Colon (tissue), 2 donors: ENCODE results near the gene IL1F10.
"Not testable (repeated sequence)": the region's sequence is repeated elsewhere in the genome, so short reads cannot be mapped to it uniquely, and the experiment has no call there.

ENCODE experiments used
- FAIRE-seq: peaks from 2 replicates; lab custom pipeline; 2012; peaks lifted over from hg19 to GRCh38; lab: Jason Lieb, UNC
- donor health status: control.
- donor health status: control.

The IL1F10 gene

DNA sequence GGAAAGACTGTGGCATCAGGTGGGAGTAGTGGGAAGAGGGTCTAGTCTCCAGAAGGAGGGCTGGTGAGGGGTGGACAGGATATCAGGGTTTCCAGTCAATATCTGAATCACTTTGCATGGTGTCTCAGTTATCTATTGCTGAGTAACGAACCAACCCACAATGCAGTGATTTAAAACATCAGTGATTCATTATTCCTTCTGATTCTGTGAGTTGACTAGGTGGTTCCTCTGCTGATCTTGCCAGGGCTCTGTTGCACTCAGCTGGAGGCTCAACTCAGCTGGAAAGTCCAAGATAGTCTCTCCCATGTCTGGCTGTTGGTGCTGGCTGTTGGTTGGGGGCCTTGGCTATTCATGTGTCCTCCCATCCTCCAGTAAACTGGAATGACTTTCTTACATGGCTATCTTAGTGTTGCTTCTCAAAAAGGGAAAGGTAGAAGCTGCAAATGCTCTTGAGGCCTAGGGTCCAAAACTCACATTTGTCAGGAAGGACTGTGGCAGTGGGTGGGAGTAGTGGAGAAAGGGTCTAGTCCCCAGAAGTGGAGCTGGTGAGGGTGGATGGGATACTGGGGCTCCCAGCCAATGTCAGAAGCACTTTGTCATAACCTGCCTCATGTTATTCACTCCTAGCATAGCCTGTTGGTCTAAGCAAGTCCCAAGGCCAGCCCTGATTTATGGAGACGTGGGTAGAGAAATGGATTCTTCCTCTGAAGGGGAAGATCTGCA is 13.9 kb downstream of the IL1F10 start:
- no peak for FAIRE-seq

DNA sequence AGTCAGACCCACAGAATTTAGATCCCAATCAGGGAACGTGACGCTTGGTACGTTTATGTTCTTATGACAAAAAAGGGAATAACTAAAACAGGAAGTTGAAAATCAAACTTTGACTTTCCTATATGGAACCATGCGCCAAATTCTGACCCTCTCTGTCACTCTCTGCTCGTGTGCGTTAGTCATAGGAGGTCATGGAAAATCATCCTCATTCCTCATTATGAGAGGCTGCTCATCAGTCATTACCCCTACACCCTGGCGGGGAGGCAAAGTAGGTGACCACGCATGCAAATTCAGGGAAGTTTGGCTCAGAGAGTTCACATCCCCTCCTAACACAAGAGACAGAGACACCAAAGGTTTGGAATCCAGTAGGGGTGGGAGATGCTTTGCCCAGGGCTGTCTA is 15.5 kb downstream of the IL1F10 start:
- FAIRE-seq, result no peak

DNA sequence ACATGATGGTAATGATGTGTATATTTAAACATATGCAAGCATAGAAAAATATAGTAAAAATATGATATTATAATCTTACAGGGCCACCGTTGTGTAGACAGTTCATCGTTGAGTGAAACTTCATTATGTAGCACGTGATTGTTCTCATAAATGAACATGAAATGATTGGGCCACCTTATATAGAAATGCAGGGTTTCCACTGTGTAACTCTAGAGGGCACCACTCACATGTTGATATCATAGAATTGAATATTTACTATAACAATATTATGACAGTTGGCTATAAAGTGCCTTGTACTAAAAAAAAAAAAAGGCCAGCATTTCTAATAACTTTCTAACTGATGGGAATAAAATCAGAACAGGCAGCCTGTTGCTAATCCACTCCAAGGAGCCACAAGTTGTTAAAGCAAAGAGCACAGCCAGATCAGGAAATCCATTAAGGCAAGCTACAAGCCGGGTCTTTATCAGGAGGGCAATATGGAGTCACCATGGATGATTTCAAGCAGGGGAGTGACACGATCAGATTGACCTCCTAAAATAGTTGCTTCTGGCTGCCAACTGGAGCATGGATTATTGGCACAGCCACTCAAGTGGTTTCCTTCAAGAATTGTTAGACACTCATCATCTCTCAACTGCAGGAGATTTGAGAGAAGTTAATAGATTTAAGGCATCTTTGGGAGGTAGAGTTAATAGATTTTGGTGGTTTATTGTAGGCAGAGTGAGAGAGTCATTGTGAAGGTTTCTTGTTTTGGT is 16.7 kb downstream of the IL1F10 start:
- FAIRE-seq, result no peak

DNA sequence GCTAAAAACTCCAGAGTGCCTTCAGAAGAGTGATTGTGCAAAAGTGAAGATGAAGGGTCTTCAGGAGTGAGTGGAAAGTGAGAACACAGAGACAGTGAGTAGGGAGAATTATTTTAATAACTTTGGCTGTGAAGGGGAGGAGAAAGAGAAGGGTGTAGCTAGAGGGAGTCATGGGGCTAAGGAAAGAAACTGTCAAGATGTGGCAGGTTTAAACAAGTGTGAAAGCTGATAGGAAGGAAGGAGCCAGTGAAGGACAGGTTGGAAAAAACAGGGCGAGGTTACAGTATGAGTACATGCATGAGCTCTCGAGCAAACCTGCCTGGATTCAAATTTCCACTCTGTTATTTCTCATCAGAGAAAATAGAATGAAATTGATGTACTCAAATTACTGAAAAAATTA is 17.8 kb downstream of the IL1F10 start:
- no peak for FAIRE-seq

DNA sequence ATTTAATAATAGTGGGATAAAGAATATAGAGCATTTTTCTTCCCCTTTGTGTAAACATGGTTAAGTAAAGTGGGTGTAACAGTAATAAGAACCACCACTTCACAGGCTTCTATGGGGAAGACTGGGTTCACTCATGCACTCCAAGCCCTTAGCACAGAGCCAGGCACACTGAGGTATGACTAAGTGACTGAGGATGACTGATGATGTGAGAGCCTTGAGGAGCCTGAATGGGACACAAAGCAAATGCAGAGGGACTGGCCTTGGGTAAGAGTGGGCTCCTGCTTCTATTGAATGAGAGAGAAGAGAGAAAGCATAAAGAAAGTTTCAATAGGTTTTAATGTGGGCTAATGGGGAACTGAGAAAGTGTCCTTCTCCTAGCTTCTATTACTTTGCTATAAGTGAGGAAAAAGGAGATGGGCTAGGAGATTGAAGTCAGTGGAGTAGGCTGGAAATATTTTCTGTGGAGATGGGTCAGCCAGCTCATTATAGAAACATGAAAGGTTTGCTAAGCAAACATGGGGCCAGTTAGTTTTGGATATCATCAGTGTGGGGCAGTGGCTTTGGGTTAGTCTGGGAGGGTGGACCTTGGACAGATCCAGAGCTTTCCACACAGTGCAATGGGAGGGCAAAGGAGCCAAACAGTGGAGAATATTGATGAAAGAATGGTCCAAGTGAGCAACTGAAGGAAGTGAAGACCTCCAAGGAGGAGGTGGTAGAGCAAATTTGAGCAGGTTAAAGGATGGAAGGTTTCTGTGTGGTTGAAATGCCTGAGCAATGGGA is 20.6 kb downstream of the IL1F10 start:
- FAIRE-seq, result no peak

DNA sequence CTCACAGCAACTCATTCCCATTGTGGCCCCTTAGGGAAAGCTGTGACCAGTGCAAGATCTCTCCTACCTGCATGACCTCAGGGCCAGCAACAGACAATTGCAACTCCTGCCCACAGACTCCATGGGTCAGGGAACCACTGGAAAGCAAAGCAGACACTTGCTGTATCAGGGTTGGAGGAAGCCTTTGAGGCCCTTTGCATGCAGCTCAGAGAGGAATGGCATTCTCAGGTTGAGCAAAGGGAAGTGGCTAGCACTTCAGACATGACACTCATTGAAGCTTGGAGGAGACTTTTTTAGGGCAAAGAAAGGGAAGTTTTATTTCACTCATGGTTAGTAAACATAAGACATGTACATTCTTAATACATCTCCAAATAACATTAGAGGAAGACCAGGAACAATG is 22.1 kb downstream of the IL1F10 start:
- no peak for FAIRE-seq

DNA sequence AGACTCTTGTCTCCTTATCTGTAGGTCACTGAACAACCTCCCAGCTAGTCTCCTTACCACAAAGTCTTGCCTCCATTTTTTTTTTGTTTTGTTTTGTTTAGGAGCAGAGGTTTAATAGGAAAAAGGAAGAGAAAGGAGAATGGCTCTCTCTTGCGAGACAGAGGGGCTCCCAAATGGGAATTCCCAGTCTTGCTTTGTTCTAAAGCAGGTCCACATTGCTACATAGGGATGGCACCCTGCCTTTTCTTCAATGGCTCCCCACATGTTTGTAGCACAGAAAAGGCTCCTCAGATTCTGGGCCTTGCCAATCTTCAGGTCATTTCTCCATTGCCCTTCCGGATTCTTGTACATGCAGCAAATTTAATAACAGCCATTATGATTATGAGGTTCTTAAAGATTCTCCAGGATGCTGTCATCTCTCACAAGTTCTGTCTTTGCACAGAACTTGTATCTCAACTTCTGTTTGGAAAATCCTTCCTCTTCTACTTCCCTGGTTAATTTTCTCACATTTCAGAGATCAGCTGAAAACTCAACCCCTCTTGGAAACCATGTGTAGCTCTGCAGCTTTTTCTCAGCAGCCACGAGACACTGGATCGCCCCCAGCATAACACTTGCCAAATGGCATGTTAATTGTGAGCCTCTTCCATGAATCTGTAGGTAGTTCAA is 23.6 kb downstream of the IL1F10 start:
- FAIRE-seq, result no peak

DNA sequence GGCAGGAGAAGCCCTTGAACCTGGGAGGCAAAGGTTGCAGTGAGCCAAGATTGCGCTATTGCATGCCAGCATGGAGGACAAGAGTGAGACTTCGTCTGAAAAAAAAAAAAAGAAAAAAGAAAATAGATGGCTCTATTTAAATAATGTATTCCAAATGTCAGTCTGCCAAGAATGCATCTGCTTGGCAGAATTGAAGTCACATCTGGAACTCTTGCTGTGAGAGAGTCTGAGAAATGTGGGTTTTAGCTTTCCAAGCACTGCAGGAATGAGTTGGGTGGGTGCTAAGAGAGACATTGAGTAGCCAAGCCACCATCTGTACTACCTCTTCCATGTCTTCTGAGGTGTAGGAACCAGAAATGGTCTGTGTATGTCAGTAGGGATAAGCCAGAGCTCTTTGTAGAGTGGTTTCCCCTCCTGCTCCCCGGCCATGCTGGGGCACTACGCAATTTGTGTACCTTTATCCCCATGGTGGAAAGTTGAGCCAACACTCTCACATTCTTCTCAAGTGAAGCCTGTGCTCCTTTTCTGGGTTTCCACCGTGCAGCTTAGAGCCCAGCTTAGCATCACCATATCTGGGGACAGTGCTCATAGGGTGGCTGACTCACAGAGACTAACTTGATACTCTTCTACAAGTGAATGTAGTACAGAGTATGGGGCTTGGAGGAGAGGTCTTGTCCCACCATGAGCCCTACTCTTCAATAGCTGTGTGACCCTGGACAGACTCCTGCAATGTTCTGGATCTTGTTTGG is 25.3 kb downstream of the IL1F10 start:
- FAIRE-seq, result no peak

DNA sequence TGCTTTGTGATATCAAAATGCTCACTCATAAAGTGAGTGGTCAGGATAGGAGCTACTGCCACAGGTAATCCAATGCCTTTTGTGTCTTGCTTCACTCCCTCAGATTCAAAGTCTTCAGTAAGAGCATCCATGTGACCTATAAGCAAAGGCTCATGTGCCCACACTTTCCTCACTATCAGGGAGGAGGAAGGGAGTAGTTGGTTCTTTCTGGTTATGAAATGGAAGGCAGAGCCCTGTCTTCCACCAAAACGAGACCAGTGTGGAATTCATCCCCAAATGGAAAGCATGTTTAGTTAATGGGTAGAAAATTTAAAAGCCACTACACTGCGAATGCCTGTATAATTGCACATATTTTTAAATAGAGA is 25.8 kb downstream of the IL1F10 start:
- FAIRE-seq, result no peak

DNA sequence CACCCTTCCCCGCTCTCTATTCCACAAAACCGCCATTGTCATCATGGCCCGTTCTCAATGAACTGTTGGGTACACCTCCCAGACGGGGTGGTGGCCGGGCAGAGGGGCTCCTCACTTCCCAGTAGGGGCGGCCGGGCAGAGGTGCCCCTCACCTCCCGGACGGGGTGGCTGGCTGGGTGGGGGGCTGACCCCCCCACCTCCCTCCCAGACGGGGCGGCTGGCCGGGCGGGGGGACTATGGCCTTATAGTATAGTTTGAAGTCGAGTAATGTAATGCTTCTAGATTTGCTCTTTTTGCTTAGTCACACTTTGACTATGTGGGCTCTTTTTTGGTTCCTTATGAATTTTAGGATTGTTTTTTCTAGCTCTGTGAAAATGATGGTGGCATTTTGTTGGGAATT is 28.5 kb downstream of the IL1F10 start:
- FAIRE-seq, result not testable (repeated sequence)

DNA sequence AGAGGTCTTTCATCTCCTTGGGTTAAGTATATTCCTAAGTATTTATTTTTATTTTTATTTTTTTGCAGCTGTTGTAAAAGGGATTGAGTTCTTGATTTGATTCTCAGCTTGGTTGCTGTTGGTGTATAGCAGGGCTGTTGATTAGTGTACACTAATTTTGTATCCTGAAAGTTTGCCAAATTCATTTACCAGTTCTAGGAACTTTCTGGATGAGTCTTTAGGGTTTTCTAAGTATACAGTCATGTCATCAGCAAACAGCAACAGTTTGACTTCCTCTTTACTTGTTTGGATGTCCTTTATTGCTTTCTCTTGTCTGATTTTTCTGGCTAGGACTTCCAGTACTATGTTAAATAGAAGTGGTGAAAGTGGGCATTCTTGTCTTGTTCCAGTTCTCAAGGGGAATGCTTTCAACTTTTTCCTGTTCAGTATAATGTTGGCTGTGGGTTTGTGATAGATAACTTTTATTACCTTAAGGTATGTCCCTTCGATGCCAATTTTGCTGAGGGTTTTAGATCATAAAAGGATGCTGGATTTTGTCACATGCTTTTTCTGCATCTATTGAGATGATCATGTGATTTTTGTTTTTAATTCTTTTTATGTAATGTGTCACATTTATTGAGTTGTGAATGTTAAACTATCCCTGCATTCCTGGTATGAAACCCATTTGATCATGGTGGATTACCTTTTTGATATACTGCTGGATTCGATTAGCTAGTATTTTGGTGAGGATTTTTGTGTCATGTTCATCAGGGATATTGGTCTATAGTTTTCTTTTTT is 29.3 kb downstream of the IL1F10 start:
- not testable (repeated sequence) for FAIRE-seq

DNA sequence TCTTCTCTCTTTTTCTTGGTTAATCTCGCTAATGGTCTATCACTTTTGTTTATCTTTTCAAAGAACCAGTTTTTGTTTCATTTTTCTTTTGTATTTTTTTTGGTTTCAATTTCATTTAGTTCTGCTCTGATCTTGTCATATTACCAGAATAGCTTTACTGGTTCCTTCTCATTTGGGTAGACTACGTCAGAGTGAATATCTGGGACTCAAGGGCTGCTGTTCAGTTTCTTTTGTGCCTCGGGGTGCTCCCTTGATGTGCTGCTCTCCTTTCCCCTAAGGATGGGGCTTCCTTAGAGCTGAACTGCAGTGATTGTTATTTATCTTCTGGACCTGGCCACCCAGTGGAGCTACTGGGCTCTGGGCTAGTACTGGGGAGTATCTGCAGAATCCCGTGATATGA is 30.3 kb downstream of the IL1F10 start:
- no peak for FAIRE-seq

DNA sequence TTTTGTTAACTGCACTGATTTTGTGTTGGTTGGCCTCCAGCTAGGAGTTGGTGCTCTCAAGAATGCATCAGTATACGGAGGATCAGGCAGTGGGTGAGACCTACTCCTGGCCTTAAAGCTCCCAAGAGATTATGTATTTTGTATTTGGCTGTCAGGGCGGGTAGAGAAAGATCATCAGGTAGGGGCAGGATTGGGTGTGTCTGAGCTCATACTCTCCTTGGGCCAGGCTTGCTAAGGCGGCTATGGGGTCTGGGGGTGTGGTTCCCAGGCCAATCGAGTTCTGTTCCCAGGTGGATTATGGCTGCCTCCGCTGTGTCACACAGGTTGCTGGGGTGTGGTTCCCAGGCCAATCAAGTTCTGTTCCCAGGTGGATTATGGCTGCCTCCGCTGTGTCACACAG is 30.8 kb downstream of the IL1F10 start:
- no peak for FAIRE-seq

DNA sequence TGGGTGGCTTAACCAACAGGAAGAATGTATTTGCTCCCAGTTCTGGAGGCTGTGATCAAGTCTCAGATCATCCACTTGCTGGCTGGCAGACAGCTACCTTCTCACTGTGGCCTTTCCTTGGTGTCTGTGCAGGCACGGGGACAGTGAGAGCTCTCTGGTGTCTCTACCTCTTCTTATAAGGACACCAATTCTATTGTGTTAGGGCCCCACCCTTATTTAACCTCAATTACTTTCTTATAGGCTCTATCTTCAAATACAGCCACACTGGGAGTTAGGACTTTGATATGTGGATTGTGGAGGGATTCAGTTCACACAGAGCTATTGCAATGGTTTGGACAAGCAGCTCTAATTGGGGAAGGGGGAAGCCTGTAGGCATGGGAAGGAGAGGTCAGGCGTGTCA is 34.4 kb downstream of the IL1F10 start:
- no peak for FAIRE-seq

DNA sequence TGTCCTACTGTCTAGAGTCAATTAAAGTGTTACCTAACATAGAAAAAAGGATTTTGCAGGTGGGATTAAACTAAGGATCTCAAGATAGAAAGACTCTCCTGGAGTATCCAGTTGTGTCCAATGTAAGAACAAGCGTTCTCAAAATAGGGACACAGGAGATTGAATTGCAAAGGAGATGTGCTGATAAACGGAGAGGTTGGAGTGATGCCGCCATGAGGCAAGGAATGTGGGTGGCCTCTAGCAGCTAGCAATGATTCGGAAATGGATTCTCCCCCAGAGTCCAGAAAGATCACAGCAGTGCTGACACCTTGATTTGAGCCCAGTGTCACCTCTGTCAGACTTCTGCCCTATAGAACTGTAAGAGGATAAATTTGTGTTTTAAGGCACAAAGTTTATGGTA is 35.5 kb downstream of the IL1F10 start:
- FAIRE-seq, result no peak

DNA sequence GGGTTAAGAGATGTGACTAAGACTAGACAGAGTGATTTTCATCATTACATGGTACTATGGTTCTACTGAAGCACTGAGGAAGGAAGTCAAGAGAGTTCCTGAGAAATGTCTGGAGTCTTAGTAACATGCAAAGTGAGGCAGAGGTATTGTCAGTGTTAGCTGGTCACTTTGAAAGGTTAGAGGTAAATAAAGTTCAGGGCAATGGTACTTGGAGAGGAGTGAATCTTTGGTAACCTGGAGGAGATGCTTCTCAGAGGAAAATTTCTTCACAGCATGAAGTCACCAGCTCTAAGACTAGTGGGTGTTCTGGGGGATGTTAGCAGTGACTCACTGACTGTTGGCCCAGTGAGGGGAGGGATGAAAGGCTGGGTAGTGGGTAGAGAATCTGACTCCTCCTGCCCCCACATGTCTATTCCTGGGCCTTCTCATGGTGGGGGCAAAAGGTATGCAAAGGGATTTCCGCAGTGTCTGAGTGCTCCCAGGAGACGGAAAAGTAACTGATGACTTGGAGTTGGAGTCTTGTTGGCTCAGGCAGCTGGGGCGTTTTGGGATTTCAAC is 36.4 kb downstream of the IL1F10 start:
- FAIRE-seq, result no peak

DNA sequence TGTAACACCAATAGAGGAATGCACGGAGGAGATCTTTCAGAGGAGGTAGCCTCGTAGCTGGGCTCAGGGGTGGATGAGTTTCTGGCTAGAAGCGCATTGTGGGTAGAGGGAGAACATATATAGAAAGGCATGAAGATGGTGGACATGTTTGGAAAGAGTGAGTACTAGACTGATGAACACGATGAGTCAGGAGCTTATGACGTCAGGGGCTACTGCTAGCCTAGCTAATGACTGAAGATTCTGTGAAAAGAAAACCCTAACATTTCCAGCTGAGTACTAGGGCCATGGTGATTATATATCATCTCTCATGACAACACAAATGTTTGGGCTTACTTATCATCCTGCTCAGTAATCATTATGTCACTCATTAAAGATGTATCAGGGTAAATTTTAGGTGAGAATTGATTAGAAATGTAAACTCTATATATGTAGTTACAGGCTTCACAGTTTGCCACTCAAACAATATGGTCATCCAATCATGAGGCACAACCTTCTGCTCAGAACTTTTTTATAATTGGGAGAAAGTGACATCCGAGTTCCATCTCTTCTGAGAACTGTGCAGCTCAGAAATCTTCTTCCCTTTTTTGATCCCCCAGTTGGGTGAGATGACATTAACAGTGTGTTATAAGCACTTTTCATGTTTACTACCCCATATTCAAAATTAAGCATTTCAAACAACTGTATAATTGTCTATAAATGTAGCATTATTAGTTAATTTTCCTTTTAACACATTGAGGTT is 37.4 kb downstream of the IL1F10 start:
- no peak for FAIRE-seq

DNA sequence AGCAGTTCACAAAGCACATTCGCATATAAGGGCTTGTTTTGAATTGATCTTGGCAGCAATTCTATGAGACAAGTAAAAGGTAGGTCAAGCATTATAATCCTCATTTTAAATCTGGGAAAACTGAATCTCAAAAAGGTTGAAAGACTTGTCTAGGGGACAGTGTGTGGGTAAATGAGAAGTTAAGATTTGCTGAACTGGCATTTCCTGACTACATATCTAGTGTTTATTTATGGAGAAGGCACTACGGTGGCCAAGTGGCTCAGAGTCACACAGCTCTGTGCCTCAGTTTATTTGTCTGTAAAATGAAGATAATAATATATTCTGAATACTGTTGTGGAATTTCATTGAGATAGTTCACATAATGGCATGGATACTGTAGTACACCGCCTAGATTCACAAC is 43.4 kb downstream of the IL1F10 start:
- FAIRE-seq, result no peak

DNA sequence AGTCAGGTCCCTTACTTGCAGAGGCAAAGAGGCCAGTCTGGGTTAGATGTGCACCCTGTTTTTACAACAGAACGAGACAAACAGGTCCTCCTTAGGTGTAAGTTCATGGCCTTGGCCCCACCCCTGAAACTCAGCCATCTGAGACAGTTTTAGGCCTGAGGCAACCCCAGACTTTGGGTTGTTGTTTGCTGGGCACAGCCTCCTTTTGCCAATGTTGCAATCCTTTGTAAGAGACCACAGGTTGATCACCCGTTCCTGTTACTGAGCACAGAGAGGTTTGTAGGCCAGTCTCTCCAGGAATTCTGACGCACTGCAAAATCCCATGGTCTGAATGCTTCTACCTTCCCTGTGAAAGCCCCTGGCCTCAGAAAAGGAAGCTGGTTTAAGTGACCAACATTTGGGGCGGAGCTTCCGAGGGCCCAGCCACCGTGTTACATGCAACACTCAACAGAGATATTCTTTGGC is 44.1 kb downstream of the IL1F10 start:
- no peak for FAIRE-seq

DNA sequence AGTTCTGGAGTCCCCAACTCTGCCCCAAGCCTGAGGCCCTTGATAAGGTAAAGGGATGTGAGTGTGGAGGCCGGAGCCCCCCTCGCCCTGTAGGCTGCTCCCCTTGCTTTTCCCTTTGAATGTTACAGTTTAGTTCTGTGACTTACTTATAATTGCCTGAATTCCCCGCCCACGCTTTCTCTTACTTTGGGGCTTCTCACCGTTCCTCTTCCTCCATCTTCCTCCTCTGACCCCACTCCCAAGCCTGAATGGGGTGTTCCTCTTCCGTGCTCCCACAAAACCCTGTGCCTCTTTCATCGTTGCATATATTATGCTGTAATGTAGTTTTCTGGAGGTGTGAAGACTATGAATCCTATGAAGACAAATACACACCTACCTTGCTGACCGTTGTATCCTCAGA is 44.7 kb downstream of the IL1F10 start:
- no peak for FAIRE-seq
